CD14-positive monocyte (primary cell): ENCODE data around the gene SYT7. TPM values are rescaled to one million over a fixed set of nuclear protein-coding genes. Genes with fewer than 3 reads are reported as not detected.

Experiments used
- DNase-seq, 3 donors: peaks; one replicate each; pipeline ENCODE4 v3.0.0-alpha.2; 2011 to 2022
- H2AFZ ChIP-seq: 2 replicates; pipeline ENCODE4 v1.6.0; 2012; ENCODE audit warnings: mild to moderate bottlenecking, low read depth, low read length, inconsistent platforms; ENCODE audit not compliant: insufficient read depth, poor library complexity, severe bottlenecking
- H3K27ac ChIP-seq, 2 donors: 1 replicate in 1 of 2; 2 replicates in 1 of 2; pipeline ENCODE4 v1.5.1; 2012 to 2013; ENCODE audit warnings: low read length in 2 of 2, control low read depth in 1 of 2, inconsistent platforms in 1 of 2, low read depth in 1 of 2, mild to moderate bottlenecking in 1 of 2
- H3K27me3 ChIP-seq, 2 donors: one replicate each; pipeline versions ENCODE4 v1.6.0 to v1.6.1; 2011 to 2013; ENCODE audit warnings: low read length in 2 of 2; ENCODE audit not compliant: control insufficient read depth in 2 of 2, insufficient read depth in 2 of 2
- H3K36me3 ChIP-seq, 2 donors: replicated peaks in 1 of 2; 1 replicate in 1 of 2; 2 replicates in 1 of 2; pipeline versions ENCODE4 v1.5.1 to v1.6.1; 2012 to 2013; ENCODE audit warnings: low read length in 2 of 2, control low read depth in 1 of 2, inconsistent platforms in 1 of 2, mild to moderate bottlenecking in 1 of 2; ENCODE audit not compliant: insufficient read depth in 2 of 2, control insufficient read depth in 1 of 2
- H3K4me1 ChIP-seq, 2 donors: 1 replicate in 1 of 2; 2 replicates in 1 of 2; pipeline versions ENCODE4 v1.5.1 to v1.6.1; 2012 to 2013; ENCODE audit warnings: low read length in 2 of 2, control low read depth in 1 of 2, inconsistent platforms in 1 of 2, mild to moderate bottlenecking in 1 of 2, moderate library complexity in 1 of 2; ENCODE audit not compliant: insufficient read depth in 2 of 2, control insufficient read depth in 1 of 2
- H3K4me2 ChIP-seq: replicated peaks from 2 replicates; pipeline ENCODE3; 2012; ENCODE audit warnings: low read length, moderate library complexity, mild to moderate bottlenecking; ENCODE audit not compliant: poor library complexity, severe bottlenecking; ENCODE audit errors: extremely low read depth
- H3K4me3 ChIP-seq, 3 experiments: fragments of 200-600 bp in 1 of 3; sonication (generic) in 1 of 3; replicated peaks in 1 of 3; 1 replicate in 2 of 3; 2 replicates in 1 of 3; pipeline ENCODE4 v1.5.1; 2011 to 2013; ENCODE audit warnings: low read length in 3 of 3, mild to moderate bottlenecking in 3 of 3, control low read depth in 2 of 3, low read depth in 2 of 3, inconsistent platforms in 1 of 3, moderate library complexity in 1 of 3
- H3K79me2 ChIP-seq: 2 replicates; pipeline ENCODE4 v1.6.0; 2012; ENCODE audit warnings: mild to moderate bottlenecking, control low read depth, inconsistent platforms, low read length, moderate library complexity; ENCODE audit not compliant: insufficient read depth
- H3K9ac ChIP-seq: 2 replicates; pipeline ENCODE4 v1.6.0; 2017; ENCODE audit warnings: low read length, mild to moderate bottlenecking; ENCODE audit not compliant: insufficient read depth, poor library complexity, severe bottlenecking
- H3K9me3 ChIP-seq, 2 donors: replicated peaks in 1 of 2; 1 replicate in 1 of 2; 2 replicates in 1 of 2; pipeline versions ENCODE4 v1.5.1 to v1.6.1; 2012 to 2013; ENCODE audit warnings: low read length in 2 of 2, control low read depth in 1 of 2; ENCODE audit not compliant: control insufficient read depth in 1 of 2, insufficient read depth in 1 of 2
- H4K20me1 ChIP-seq: 2 replicates; pipeline ENCODE4 v1.6.0; 2012; ENCODE audit warnings: mild to moderate bottlenecking, low read length, control low read depth, moderate library complexity; ENCODE audit not compliant: insufficient read depth
- H3K27ac Mint-ChIP-seq, 7 donors: one replicate each; pipeline ENCODE4 v1.8.0; 2020; ENCODE audit warnings: mild to moderate bottlenecking in 7 of 7, mixed read lengths in 7 of 7, moderate library complexity in 6 of 7, inconsistent platforms in 2 of 7
- H3K27me3 Mint-ChIP-seq, 3 donors: one replicate each; pipeline ENCODE4 v1.8.0; 2021 to 2022; ENCODE audit warnings: low read depth in 3 of 3, mild to moderate bottlenecking in 3 of 3, mixed read lengths in 3 of 3, moderate library complexity in 3 of 3, inconsistent platforms in 1 of 3
- H3K36me3 Mint-ChIP-seq, 2 donors: one replicate each; pipeline ENCODE4 v1.8.0; 2020; ENCODE audit warnings: mixed read lengths in 2 of 2, inconsistent platforms in 1 of 2, mild to moderate bottlenecking in 1 of 2
- H3K4me1 Mint-ChIP-seq: one replicate; pipeline ENCODE4 v1.8.0; 2020; ENCODE audit warnings: mild to moderate bottlenecking, mixed read lengths
- H3K4me3 Mint-ChIP-seq, 2 donors: one replicate each; pipeline ENCODE4 v1.8.0; 2020; ENCODE audit warnings: mild to moderate bottlenecking in 2 of 2, mixed read lengths in 2 of 2, moderate library complexity in 1 of 2
- H3K9me3 Mint-ChIP-seq, 7 donors: one replicate each; pipeline ENCODE4 v1.8.0; 2020 to 2022; ENCODE audit warnings: mixed read lengths in 7 of 7, mild to moderate bottlenecking in 6 of 7, moderate library complexity in 6 of 7, inconsistent platforms in 2 of 7
- CTCF ChIP-seq: fragments of 200-600 bp; IDR thresholded peaks from one replicate; pipeline ENCODE4 v1.8.0; 2022; ENCODE audit warnings: antibody characterized with exemption, mild to moderate bottlenecking
- WGBS: methylation state at CpG from one replicate; pipeline ENCODE4 v1.1.5; 2013; ENCODE audit warnings: missing lambda C conversion rate; ENCODE audit not compliant: insufficient coverage; 5-methylcytosine and 5-hydroxymethylcytosine counted together
- intact Hi-C, 2 donors: fragments of 100-400 bp; cut with micrococcal nuclease; formaldehyde crosslinking; loops; one replicate each; pipeline versions ENCODE4 v1.15.0 to v1.15.1; 2023
- polyA plus RNA-seq, 3 donors: library from polyadenylated mRNA; depleted of rRNA in 1 of 3; unstranded in 2 of 3; stranded (reverse) in 1 of 3; fragments of 300-500 nt in 2 of 3; fragments of >200 nt in 1 of 3; fragmentation: Illumina TruSeq in 2 of 3; gene quantifications; 1 replicate in 2 of 3; 2 replicates in 1 of 3; pipeline ENCODE4 v1.2.3, GENCODE V29; 2012 to 2021

Gene SYT7
- polyA plus RNA-seq, 3 donors, result not detected

- H3K9me3 Mint-ChIP-seq, result peaks cover 0 to 2% (median 0%) of the 10 kb centered on the region in 7 donors
- peaks cover 9 to 19% (median 12%) of the 10 kb centered on the region in 3 donors for H3K27me3 Mint-ChIP-seq
- H3K27ac Mint-ChIP-seq, result peak overlapping the region in 1 of 7 donors; percentile 50
- no peak overlapping the region for H3K4me3 Mint-ChIP-seq
- no peak overlapping the region for H3K4me3 ChIP-seq
- no peak for DNase-seq
- TF ChIP-seq CTCF, result no peak
- H3K36me3 Mint-ChIP-seq, result no peaks in the 10 kb centered on the region
- peaks cover 3% of the 10 kb centered on the region for H3K4me1 Mint-ChIP-seq
- 95% methylated on average over 5 of the region's 10 CpGs for WGBS
- no peaks in the 10 kb centered on the region for H3K36me3 ChIP-seq
- no peak overlapping the region for H3K4me2 ChIP-seq
- no peaks in the 10 kb centered on the region for H3K9me3 ChIP-seq
- H3K27me3 ChIP-seq, result peaks cover 0 to 2% of the 10 kb centered on the region in 2 donors
- intact Hi-C loops, result no loop called here
- H3K4me1 ChIP-seq, result no peaks in the 10 kb centered on the region
- H4K20me1 ChIP-seq, result no peaks in the 10 kb centered on the region
- H3K9ac ChIP-seq, result no peak overlapping the region
- H2AFZ ChIP-seq, result no peak overlapping the region
- H3K79me2 ChIP-seq, result no peaks in the 10 kb centered on the region
- H3K27ac ChIP-seq, result no peak overlapping the region
Measured at GRCh38 chr11:61626580-61627380, 45.9 kb upstream of the SYT7 start.

DNA sequence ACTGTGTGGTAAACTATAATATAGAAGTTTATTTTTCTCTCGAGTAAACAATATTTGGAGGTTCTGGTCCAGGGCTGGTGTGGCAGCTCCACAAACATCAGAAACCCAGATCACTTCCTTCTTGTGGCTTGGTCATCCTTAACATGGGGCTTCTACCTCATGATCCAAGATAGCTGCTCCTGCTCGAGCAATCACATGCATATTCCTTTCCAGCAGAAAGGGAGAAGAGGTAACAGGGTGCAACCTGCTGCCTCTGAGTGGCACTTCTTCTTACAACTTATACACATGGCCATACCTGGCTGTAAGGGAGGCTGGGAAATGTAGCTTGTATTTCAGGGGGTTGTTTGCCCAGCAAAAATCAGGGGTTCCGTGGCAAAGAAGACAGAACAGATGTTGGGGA, 44.6 kb upstream of the SYT7 start:
- Mint-ChIP-seq H3K27me3 (peaks cover 9 to 16% (median 12%) of the 10 kb centered on the region in 3 donors), H3K4me1 (peaks cover 3% of the 10 kb centered on the region), H3K9me3 (peaks cover 0 to 2% (median 0%) of the 10 kb centered on the region in 7 donors), H3K4me3 (no peak overlapping the region), H3K27ac (no peak overlapping the region), H3K36me3 (no peaks in the 10 kb centered on the region)
- WGBS, result 100% methylated on average over 1 of the region's 3 CpGs
- Histone ChIP-seq H3K27me3 (peaks cover 0 to 2% of the 10 kb centered on the region in 2 donors), H3K36me3 (no peaks in the 10 kb centered on the region), H4K20me1 (no peaks in the 10 kb centered on the region), H3K79me2 (no peaks in the 10 kb centered on the region), H3K4me2 (no peak overlapping the region), H3K4me3 (no peak overlapping the region), H2AFZ (no peak overlapping the region), H3K4me1 (no peaks in the 10 kb centered on the region), H3K27ac (no peak overlapping the region), H3K9me3 (no peaks in the 10 kb centered on the region), H3K9ac (no peak overlapping the region)
- intact Hi-C loops, result no loop called here
- no peak for TF ChIP-seq CTCF
- DNase-seq, result no peak
